GM23338 (cell line): ENCODE data around the gene ZNF780B. TPM values are rescaled to one million over a fixed set of nuclear protein-coding genes. Genes with fewer than 3 reads are reported as not detected.
A peak's percentile ranks its signal among the peaks of the same experiment; 100 is the strongest.

Source experiments
- ATAC-seq: fragments of 200-7000 bp; cut with Tn5 transposase; 3 replicates; pipeline ENCODE4 v1.9.1; 2020
- DNase-seq: peaks from one replicate; pipeline ENCODE4 v3.0.0-alpha.2; 2015; ENCODE audit warnings: low spot score
- H2AFZ ChIP-seq: fragments of 200-600 bp; sonication (generic); 2 replicates; pipeline ENCODE4 v1.8.0; 2016; ENCODE audit warnings: antibody characterized with exemption, mild to moderate bottlenecking, moderate library complexity
- H3F3A ChIP-seq: fragments of 200-600 bp; sonication (generic); replicated peaks from 2 replicates; pipeline ENCODE4 v1.8.0; 2017; ENCODE audit warnings: antibody characterized with exemption, mixed run types, low read depth
- H3K27ac ChIP-seq: fragments of 200-600 bp; sonication (generic); 2 replicates; pipeline ENCODE4 v1.6.1; 2016; ENCODE audit warnings: low read depth
- H3K27me3 ChIP-seq: fragments of 200-600 bp; sonication (generic); 2 replicates; pipeline ENCODE4 v1.8.0; 2016; ENCODE audit warnings: mild to moderate bottlenecking, mixed run types, moderate library complexity; ENCODE audit not compliant: insufficient read depth
- H3K36me3 ChIP-seq: fragments of 200-600 bp; sonication (generic); 2 replicates; pipeline ENCODE4 v1.8.0; 2016; ENCODE audit warnings: mild to moderate bottlenecking; ENCODE audit not compliant: insufficient read depth
- H3K4me1 ChIP-seq: fragments of 200-600 bp; sonication (generic); 2 replicates; pipeline ENCODE4 v1.8.0; 2016; ENCODE audit warnings: mild to moderate bottlenecking, moderate library complexity; ENCODE audit not compliant: insufficient read depth
- H3K4me2 ChIP-seq: fragments of 200-600 bp; sonication (generic); 2 replicates; pipeline ENCODE4 v1.7.1; 2017; ENCODE audit warnings: mixed run types
- H3K4me3 ChIP-seq: fragments of 200-600 bp; sonication (generic); 2 replicates; pipeline ENCODE4 v1.6.1; 2016; ENCODE audit warnings: mixed run types
- H3K79me2 ChIP-seq: fragments of 200-600 bp; sonication (generic); replicated peaks from 2 replicates; pipeline ENCODE4 v1.8.0; 2017; ENCODE audit warnings: mild to moderate bottlenecking; ENCODE audit not compliant: insufficient read depth
- H3K9me2 ChIP-seq: fragments of 200-600 bp; sonication (generic); 2 replicates; pipeline ENCODE4 v1.8.0; 2017; ENCODE audit not compliant: insufficient read depth
- H4K20me1 ChIP-seq: fragments of 200-600 bp; sonication (generic); replicated peaks from 2 replicates; pipeline ENCODE4 v1.8.0; 2017; ENCODE audit warnings: mild to moderate bottlenecking; ENCODE audit not compliant: insufficient read depth
- H3K27ac Mint-ChIP-seq: 2 replicates; pipeline ENCODE4 v1.8.0; 2020; ENCODE audit warnings: inconsistent platforms, mild to moderate bottlenecking, moderate library complexity, mixed read lengths
- H3K27me3 Mint-ChIP-seq: 3 replicates; pipeline ENCODE4 v1.8.0; 2022; ENCODE audit warnings: low read depth, mild to moderate bottlenecking, moderate library complexity, mixed read lengths, inconsistent platforms; ENCODE audit not compliant: insufficient read depth, poor library complexity
- H3K36me3 Mint-ChIP-seq: 3 replicates; pipeline ENCODE4 v1.8.0; 2021; ENCODE audit warnings: low read depth, mild to moderate bottlenecking, inconsistent platforms, moderate library complexity, mixed read lengths
- H3K4me1 Mint-ChIP-seq: 3 replicates; pipeline ENCODE4 v1.8.0; 2020; ENCODE audit warnings: mild to moderate bottlenecking, inconsistent platforms, mixed read lengths
- H3K4me3 Mint-ChIP-seq: 3 replicates; pipeline ENCODE4 v1.8.0; 2021; ENCODE audit warnings: moderate library complexity, mild to moderate bottlenecking, inconsistent platforms, mixed read lengths
- H3K9me3 Mint-ChIP-seq: 3 replicates; pipeline ENCODE4 v1.8.0; 2020; ENCODE audit warnings: moderate library complexity, mild to moderate bottlenecking, inconsistent platforms, mixed read lengths
- EZH2 ChIP-seq: fragments of 200-600 bp; sonication (generic); IDR thresholded peaks from one replicate; pipeline ENCODE4 v1.8.0; 2017; ENCODE audit warnings: antibody characterized with exemption, mild to moderate bottlenecking, low read depth; ENCODE audit not compliant: unreplicated experiment
- NANOG ChIP-seq: IDR thresholded peaks from 2 replicates; pipeline ENCODE4 v1.6.1; 2016; ENCODE audit warnings: antibody characterized with exemption, borderline replicate concordance
- POLR2AphosphoS5 ChIP-seq: IDR thresholded peaks from 2 replicates; pipeline ENCODE4 v1.6.1; 2016; ENCODE audit warnings: antibody characterized with exemption, low read depth
- ZNF114 ChIP-seq: fragments of 250-450 bp; sonication (Bioruptor Pico); IDR thresholded peaks from 2 replicates; pipeline ENCODE4 v1.5.0; 2020; ENCODE audit warnings: mild to moderate bottlenecking, moderate library complexity
- polyA plus RNA-seq: library from polyadenylated mRNA; unstranded; fragments of >200 nt; fragmentation: Nextera tagmentation; extraction: Ambion mirVana; gene quantifications from 2 replicates; pipeline ENCODE4 v1.2.1, GENCODE V29; 2016
- total RNA-seq: library from RNA; depleted of rRNA; stranded (reverse); fragments of >200 nt; shearing (Covaris generic); gene quantifications from 2 replicates; pipeline ENCODE4 v1.2.3, GENCODE V29; 2014
- TF ChIP-seq, protein P1 (sequence below): fragments of 250-450 bp; sonication (Bioruptor Pico); IDR thresholded peaks from 2 replicates; pipeline ENCODE4 v1.5.0; 2020; ENCODE audit warnings: mild to moderate bottlenecking, moderate library complexity
- TF ChIP-seq, protein P2 (sequence below): IDR thresholded peaks from one replicate; pipeline ENCODE4 v1.6.1; 2018; ENCODE audit warnings: antibody characterized with exemption; ENCODE audit not compliant: unreplicated experiment

Gene ZNF780B
- total and polyA plus RNA-seq, 2 experiments from 2014 or later = 4.9 to 11.0 TPM

DNA sequence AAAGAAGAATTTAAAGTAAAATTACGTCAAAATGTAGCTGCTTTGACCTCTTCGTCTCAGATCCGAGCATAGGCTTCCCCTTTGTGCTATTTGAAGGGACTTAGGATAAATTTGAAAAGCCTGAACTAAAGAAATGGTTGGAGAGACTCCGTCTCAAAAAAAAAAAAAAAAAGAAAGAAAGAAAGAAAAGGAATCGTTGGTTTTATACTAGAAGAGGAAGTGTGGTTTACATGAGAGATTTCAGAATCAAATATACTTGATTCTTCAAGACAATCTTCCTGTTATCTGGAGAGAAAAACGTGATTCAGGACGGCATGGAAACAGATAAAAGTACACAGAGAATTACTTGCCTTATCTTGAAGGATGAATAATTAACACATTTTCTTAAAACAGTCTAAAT is 474 bp upstream of the ZNF780B start (continued):
- TF ChIP-seq, protein P1, sequence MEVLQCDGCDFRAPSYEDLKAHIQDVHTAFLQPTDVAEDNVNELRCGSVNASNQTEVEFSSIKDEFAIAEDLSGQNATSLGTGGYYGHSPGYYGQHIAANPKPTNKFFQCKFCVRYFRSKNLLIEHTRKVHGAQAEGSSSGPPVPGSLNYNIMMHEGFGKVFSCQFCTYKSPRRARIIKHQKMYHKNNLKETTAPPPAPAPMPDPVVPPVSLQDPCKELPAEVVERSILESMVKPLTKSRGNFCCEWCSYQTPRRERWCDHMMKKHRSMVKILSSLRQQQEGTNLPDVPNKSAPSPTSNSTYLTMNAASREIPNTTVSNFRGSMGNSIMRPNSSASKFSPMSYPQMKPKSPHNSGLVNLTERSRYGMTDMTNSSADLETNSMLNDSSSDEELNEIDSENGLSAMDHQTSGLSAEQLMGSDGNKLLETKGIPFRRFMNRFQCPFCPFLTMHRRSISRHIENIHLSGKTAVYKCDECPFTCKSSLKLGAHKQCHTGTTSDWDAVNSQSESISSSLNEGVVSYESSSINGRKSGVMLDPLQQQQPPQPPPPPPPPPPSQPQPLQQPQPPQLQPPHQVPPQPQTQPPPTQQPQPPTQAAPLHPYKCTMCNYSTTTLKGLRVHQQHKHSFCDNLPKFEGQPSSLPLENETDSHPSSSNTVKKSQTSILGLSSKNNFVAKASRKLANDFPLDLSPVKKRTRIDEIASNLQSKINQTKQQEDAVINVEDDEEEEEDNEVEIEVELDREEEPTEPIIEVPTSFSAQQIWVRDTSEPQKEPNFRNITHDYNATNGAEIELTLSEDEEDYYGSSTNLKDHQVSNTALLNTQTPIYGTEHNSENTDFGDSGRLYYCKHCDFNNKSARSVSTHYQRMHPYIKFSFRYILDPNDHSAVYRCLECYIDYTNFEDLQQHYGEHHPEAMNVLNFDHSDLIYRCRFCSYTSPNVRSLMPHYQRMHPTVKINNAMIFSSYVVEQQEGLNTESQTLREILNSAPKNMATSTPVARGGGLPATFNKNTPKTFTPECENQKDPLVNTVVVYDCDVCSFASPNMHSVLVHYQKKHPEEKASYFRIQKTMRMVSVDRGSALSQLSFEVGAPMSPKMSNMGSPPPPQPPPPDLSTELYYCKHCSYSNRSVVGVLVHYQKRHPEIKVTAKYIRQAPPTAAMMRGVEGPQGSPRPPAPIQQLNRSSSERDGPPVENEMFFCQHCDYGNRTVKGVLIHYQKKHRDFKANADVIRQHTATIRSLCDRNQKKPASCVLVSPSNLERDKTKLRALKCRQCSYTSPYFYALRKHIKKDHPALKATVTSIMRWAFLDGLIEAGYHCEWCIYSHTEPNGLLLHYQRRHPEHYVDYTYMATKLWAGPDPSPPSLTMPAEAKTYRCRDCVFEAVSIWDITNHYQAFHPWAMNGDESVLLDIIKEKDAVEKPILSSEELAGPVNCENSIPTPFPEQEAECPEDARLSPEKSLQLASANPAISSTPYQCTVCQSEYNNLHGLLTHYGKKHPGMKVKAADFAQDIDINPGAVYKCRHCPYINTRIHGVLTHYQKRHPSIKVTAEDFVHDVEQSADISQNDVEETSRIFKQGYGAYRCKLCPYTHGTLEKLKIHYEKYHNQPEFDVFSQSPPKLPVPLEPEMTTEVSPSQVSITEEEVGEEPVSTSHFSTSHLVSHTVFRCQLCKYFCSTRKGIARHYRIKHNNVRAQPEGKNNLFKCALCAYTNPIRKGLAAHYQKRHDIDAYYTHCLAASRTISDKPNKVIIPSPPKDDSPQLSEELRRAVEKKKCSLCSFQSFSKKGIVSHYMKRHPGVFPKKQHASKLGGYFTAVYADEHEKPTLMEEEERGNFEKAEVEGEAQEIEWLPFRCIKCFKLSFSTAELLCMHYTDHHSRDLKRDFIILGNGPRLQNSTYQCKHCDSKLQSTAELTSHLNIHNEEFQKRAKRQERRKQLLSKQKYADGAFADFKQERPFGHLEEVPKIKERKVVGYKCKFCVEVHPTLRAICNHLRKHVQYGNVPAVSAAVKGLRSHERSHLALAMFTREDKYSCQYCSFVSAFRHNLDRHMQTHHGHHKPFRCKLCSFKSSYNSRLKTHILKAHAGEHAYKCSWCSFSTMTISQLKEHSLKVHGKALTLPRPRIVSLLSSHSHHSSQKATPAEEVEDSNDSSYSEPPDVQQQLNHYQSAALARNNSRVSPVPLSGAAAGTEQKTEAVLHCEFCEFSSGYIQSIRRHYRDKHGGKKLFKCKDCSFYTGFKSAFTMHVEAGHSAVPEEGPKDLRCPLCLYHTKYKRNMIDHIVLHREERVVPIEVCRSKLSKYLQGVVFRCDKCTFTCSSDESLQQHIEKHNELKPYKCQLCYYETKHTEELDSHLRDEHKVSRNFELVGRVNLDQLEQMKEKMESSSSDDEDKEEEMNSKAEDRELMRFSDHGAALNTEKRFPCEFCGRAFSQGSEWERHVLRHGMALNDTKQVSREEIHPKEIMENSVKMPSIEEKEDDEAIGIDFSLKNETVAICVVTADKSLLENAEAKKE = no peak
- TF ChIP-seq NANOG = no peak

DNA sequence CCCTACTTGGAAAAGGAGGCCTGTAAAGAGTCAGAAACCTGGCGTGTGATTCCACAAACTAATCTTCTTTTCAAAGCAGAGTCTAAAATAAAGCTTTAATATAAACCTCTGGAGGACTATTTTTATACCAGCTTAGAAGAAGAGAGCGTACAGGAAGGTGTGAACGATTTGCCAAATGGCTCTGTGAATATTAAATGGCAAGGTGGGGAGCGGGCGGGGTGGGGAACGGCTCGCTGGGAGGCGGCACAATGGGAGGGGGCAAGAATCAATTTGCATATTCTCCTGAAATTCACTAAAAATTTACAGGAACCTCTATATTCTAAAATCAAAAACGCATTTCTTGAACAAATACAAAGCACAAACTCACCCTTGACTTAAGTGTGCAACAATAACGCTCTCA is 982 bp downstream of the ZNF780B start:
- DNase-seq = no peak
- Mint-ChIP-seq H3K27ac (no peak overlapping the region), H3K36me3 (peaks cover 27% of the 10 kb centered on the region), H3K27me3 (peaks cover 13% of the 10 kb centered on the region), H3K4me3 (peak overlapping the region; percentile 100), H3K9me3 (peaks cover 36% of the 10 kb centered on the region), H3K4me1 (peaks cover 13% of the 10 kb centered on the region)
- Histone ChIP-seq H3K79me2 (peaks cover 59% of the 10 kb centered on the region), H3K4me3 (peak overlapping the region; percentile 76), H3K27ac (no peak overlapping the region), H3K4me1 (peaks cover 10% of the 10 kb centered on the region; the same call in 1 of the 2 replicates), H3F3A (no peaks in the 10 kb centered on the region), H2AFZ (peak overlapping the region; percentile 86), H4K20me1 (peaks cover 8% of the 10 kb centered on the region), H3K36me3 (no peaks in the 10 kb centered on the region), H3K9me2 (no peaks in the 10 kb centered on the region; the same call in 1 of the 2 replicates), H3K4me2 (peak overlapping the region; percentile 79), H3K27me3 (no peaks in the 10 kb centered on the region)
- ATAC-seq = no peak
- TF ChIP-seq EZH2 (no peak), ZNF114 (no peak), POLR2AphosphoS5 (no peak)
- TF ChIP-seq, protein P1 = no peak
- TF ChIP-seq, protein P2, sequence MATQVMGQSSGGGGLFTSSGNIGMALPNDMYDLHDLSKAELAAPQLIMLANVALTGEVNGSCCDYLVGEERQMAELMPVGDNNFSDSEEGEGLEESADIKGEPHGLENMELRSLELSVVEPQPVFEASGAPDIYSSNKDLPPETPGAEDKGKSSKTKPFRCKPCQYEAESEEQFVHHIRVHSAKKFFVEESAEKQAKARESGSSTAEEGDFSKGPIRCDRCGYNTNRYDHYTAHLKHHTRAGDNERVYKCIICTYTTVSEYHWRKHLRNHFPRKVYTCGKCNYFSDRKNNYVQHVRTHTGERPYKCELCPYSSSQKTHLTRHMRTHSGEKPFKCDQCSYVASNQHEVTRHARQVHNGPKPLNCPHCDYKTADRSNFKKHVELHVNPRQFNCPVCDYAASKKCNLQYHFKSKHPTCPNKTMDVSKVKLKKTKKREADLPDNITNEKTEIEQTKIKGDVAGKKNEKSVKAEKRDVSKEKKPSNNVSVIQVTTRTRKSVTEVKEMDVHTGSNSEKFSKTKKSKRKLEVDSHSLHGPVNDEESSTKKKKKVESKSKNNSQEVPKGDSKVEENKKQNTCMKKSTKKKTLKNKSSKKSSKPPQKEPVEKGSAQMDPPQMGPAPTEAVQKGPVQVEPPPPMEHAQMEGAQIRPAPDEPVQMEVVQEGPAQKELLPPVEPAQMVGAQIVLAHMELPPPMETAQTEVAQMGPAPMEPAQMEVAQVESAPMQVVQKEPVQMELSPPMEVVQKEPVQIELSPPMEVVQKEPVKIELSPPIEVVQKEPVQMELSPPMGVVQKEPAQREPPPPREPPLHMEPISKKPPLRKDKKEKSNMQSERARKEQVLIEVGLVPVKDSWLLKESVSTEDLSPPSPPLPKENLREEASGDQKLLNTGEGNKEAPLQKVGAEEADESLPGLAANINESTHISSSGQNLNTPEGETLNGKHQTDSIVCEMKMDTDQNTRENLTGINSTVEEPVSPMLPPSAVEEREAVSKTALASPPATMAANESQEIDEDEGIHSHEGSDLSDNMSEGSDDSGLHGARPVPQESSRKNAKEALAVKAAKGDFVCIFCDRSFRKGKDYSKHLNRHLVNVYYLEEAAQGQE = no peak
